Upper lobe of right lung (tissue), 1 donor: ENCODE results near the gene KCNQ1OT1. TPM values are rescaled to one million over a fixed set of nuclear protein-coding genes. Genes with fewer than 3 reads are reported as not detected.

Experiments used
- ATAC-seq: fragments of 200-7000 bp; cut with Tn5 transposase; one replicate; pipeline ENCODE4 v1.9.1; 2020; ENCODE audit warnings: mild to moderate bottlenecking, moderate library complexity
- DNase-seq: peaks from one replicate; pipeline ENCODE4 v3.0.0-alpha.2; 2020
- H3K27ac ChIP-seq: fragments of 200-600 bp; one replicate; pipeline ENCODE4 v1.8.0; 2022
- H3K27me3 ChIP-seq: fragments of 200-600 bp; one replicate; pipeline ENCODE4 v1.8.0; 2022; ENCODE audit warnings: mild to moderate bottlenecking
- H3K36me3 ChIP-seq: fragments of 200-600 bp; one replicate; pipeline ENCODE4 v1.8.0; 2022
- H3K4me1 ChIP-seq: fragments of 200-600 bp; one replicate; pipeline ENCODE4 v1.8.0; 2022
- H3K4me3 ChIP-seq: fragments of 200-600 bp; one replicate; pipeline ENCODE4 v1.8.0; 2022; ENCODE audit warnings: mild to moderate bottlenecking
- H3K9me3 ChIP-seq: fragments of 200-600 bp; one replicate; pipeline ENCODE4 v1.8.0; 2022
- intact Hi-C: fragments of 100-400 bp; cut with DNase I; formaldehyde crosslinking; loops from one replicate; pipeline ENCODE4 v1.11.0; 2022
- total RNA-seq: library from RNA; stranded (reverse); fragmentation: NEBNext Ultra II Directional; extraction: Animal tissue kit (Norgen Biotek cat#: 25700); gene quantifications from one replicate; pipeline ENCODE4 v1.2.1, GENCODE V29; 2021
- TF ChIP-seq, protein P1 (sequence below): fragments of 200-600 bp; IDR thresholded peaks from one replicate; pipeline ENCODE4 v1.8.0; 2022; ENCODE audit warnings: antibody characterized with exemption
- donor health status: DM: no; HTN: yes; CAD: no; lungs with severe emphysema.

KCNQ1OT1 gene
- total RNA-seq, 1 donor from 2014 or later, result 2.0 TPM

DNA sequence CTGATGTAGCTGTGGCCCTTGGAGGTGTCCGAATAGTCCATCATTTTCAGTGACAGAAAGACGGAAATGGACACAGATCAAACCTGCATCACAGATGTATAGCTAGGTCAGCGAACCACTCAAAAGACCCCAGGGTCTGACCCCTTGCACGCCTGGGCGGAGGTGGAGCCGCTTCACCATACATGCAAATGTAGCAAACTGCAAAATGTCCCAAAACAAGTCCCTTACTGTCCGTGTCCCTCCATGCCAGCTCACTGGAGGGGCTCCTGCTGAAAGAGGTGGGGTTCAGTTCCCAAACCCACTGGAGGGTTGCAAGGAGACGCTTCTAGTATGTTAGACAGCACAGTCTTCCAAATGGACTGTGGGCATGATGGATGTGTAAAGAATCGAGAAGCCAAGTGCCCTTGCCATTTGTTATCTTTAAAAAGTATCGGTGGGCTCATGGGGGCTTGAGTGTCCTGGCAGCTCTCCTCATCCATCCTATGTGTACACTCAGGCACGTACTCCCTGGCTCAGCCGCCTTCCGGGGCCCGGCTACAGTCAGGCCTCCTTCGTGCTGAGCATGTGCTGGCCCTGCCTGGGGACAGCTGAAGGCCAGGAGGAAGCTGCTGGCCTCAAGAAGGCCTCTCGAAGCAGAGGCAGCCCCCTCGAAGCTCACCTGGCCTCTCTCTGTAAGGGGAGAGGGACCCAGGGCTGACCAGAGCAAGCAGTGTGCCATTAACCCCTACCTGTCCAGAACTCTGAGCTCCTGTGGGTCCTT is 20.2 kb upstream of the KCNQ1OT1 start:
- Histone ChIP-seq H3K9me3 (no peaks in the 10 kb centered on the region), H3K4me3 (no peak overlapping the region), H3K4me1 (no peaks in the 10 kb centered on the region), H3K27me3 (no peaks in the 10 kb centered on the region), H3K36me3 (no peaks in the 10 kb centered on the region), H3K27ac (no peak overlapping the region)
- ATAC-seq (no peak), DNase-seq (no peak)
- TF ChIP-seq, protein P1, sequence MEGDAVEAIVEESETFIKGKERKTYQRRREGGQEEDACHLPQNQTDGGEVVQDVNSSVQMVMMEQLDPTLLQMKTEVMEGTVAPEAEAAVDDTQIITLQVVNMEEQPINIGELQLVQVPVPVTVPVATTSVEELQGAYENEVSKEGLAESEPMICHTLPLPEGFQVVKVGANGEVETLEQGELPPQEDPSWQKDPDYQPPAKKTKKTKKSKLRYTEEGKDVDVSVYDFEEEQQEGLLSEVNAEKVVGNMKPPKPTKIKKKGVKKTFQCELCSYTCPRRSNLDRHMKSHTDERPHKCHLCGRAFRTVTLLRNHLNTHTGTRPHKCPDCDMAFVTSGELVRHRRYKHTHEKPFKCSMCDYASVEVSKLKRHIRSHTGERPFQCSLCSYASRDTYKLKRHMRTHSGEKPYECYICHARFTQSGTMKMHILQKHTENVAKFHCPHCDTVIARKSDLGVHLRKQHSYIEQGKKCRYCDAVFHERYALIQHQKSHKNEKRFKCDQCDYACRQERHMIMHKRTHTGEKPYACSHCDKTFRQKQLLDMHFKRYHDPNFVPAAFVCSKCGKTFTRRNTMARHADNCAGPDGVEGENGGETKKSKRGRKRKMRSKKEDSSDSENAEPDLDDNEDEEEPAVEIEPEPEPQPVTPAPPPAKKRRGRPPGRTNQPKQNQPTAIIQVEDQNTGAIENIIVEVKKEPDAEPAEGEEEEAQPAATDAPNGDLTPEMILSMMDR, result no peak
- intact Hi-C loops, result no loop called here

DNA sequence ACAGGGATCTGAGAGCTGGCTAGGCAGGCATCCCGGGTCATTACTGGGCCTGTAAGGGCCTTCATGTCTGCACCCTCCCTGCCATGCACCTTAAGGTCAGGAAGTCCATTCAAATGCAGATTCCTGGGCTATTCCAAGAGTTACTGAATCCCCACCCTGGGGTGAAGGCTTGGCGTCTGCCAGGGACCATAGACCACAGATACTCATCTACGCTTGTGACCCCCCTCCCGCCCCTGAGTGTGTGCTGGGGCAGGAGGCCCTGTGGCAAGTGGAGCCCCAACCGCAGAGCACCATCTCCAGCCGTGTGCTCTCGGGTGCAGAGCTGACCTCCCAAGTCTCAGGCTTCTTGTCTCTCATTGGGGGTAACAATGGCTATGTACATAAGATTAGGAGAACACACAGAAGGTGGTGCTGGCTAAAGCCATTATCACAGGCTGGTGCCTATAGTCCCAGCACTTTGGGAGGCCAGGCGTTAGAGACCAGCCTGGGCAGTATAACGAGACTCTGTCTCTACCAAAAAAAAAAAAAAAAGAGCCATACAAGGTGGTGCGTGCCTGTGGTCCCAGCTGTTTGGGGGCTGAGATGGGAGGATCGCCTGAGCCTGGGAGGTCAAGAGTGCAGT is 19.1 kb upstream of the KCNQ1OT1 start:
- TF ChIP-seq, protein P1, result no peak
- DNase-seq (no peak), ATAC-seq (no peak)
- Histone ChIP-seq H3K36me3 (no peaks in the 10 kb centered on the region), H3K4me1 (no peaks in the 10 kb centered on the region), H3K4me3 (no peak overlapping the region), H3K27ac (no peak overlapping the region), H3K27me3 (no peaks in the 10 kb centered on the region), H3K9me3 (no peaks in the 10 kb centered on the region)
- intact Hi-C loops, result no loop called here

GRCh38 chr11:2717561-2718325 is 17.9 kb upstream of the KCNQ1OT1 start:
- no peak for DNase-seq
- H3K27me3 ChIP-seq, result no peaks in the 10 kb centered on the region
- ATAC-seq, result no peak
- intact Hi-C loops, result no loop called here
- H3K36me3 ChIP-seq, result no peaks in the 10 kb centered on the region
- TF ChIP-seq, protein P1, result no peak
- no peaks in the 10 kb centered on the region for H3K4me1 ChIP-seq
- no peaks in the 10 kb centered on the region for H3K9me3 ChIP-seq
- no peak overlapping the region for H3K27ac ChIP-seq
- no peak overlapping the region for H3K4me3 ChIP-seq

GRCh38 chr11:2716376-2717095 is 16.7 kb upstream of the KCNQ1OT1 start:
- H3K27ac ChIP-seq, result no peak overlapping the region
- TF ChIP-seq, protein P1, result no peak
- no peaks in the 10 kb centered on the region for H3K4me1 ChIP-seq
- no peaks in the 10 kb centered on the region for H3K9me3 ChIP-seq
- ATAC-seq, result no peak
- intact Hi-C loops, result no loop called here
- H3K36me3 ChIP-seq, result no peaks in the 10 kb centered on the region
- no peak for DNase-seq
- no peak overlapping the region for H3K4me3 ChIP-seq
- H3K27me3 ChIP-seq, result no peaks in the 10 kb centered on the region

DNA sequence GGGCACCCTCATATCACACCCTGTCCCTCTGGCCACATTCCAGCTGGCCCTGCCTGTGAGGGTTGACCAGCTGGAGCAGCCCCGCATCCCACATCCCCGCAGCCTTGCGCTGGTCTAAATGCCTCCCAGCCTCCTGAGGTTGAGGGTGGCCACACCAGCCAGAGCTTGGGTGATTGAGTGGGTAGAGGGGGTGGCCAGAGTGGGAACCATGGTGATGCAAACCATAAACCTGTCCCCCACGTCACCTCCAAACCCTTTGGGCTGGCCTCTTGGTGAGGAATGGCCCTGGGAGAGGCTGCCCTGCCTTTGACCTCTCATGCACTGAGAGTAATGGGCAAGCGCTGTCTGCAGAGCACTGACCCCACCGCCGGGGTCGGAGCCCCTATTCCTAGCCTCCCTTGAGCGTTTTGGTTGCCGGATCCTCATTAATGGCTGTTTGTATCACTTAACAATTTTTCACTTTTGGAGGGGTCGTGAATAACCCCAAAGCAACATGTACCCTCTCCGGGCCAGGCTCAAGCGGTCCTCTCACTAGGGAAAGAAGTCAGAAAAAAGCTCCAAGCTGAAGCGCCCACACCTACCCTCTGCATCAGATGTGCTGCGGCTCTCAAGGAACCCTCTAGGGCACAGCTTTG is 16.0 kb upstream of the KCNQ1OT1 start:
- intact Hi-C loops, result no loop called here
- no peak for DNase-seq
- no peaks in the 10 kb centered on the region for H3K9me3 ChIP-seq
- no peak overlapping the region for H3K4me3 ChIP-seq
- H3K4me1 ChIP-seq, result no peaks in the 10 kb centered on the region
- H3K27ac ChIP-seq, result no peak overlapping the region
- H3K36me3 ChIP-seq, result no peaks in the 10 kb centered on the region
- H3K27me3 ChIP-seq, result no peaks in the 10 kb centered on the region
- TF ChIP-seq, protein P1, result no peak
- ATAC-seq, result no peak
